ENCODE data around the gene USP15.

DNA sequence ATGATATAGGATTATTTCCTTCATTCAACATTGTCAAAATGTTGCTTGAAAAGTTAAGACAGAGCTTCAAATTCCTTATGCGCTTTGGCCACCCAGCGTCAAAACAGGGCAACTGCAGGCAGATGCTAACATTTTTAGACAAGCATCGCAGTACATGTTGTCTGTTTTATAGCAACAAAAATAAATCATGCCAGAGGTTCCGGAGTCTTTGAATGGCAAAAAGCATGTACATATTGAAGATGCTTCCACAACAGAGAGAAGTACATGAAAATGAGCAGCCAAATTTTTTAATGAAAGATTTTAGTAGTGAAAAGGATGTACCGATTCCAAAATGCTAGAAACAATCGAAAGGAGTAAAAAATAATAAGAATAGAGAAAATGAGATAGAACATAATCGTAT, 49.8 kb upstream of the USP15 start:
- TF ChIP-seq CTCF (IDR thresholded peaks at IDR 0.05) (peak; percentile 43 to 52 (median 50)), POLR2A (IDR thresholded peaks at IDR 0.05) (no peak)
